Prostate gland (tissue), 2 donors: ENCODE data around the gene TEDC2.

Source experiments
- CTCF ChIP-seq, 4 experiments: fragments of 200-600 bp in 2 of 4; fragments of 450-650 bp in 2 of 4; sonication (generic) in 2 of 4; IDR thresholded peaks; 1 replicate in 3 of 4; 2 replicates in 1 of 4; pipeline ENCODE4 v1.5.1; 2016 to 2019; ENCODE audit warnings: antibody characterized with exemption in 4 of 4, mild to moderate bottlenecking in 2 of 4, moderate library complexity in 2 of 4
- POLR2A ChIP-seq: fragments of 450-650 bp; IDR thresholded peaks from one replicate; pipeline ENCODE4 v1.6.1; 2016; ENCODE audit warnings: antibody characterized with exemption, mild to moderate bottlenecking

- TF ChIP-seq CTCF (IDR thresholded peaks at IDR 0.05) = no peak
- TF ChIP-seq POLR2A = no peak
These were observed 25.1 kb downstream of the TEDC2 start for GRCh38 chr16:2484898-2485508.
